HCT116 (cell line): ENCODE data around the gene PDZRN4. TPM values are rescaled to one million over a fixed set of nuclear protein-coding genes. Genes with fewer than 3 reads are reported as not detected.

Experiments
- ATAC-seq: fragments of 200-7000 bp; cut with Tn5 transposase; 2 replicates; pipeline ENCODE4 v1.9.1; 2020; ENCODE audit warnings: mild to moderate bottlenecking, moderate library complexity
- BruUV-seq: library from RNA; stranded (reverse); fragments of 400-500 nt; replicated peaks from 2 replicates; lab custom pipeline; 2021; lab: Mats Ljungman, UMichigan
- CTCF ChIA-PET: fragments of 300-600 bp; sonication (Branson Sonifier 250); formaldehyde crosslinking; loops from one replicate; lab custom pipeline; 2021; ENCODE audit warnings: antibody characterized with exemption; lab: Charles Lee
- POLR2A ChIA-PET: fragments of 300-600, 350-600 bp; sonication (Branson Sonifier 250); formaldehyde crosslinking; loops from one replicate; lab custom pipeline; 2021; ENCODE audit warnings: antibody characterized with exemption; lab: Charles Lee
- RAD21 ChIA-PET, 2 experiments: fragments of 300-600 bp; sonication (Branson Sonifier 250); formaldehyde crosslinking; loops; one replicate each; lab custom pipeline; 2023; ENCODE audit warnings: low total read pairs in 2 of 2; ENCODE audit not compliant: uncharacterized antibody in 2 of 2, unreplicated experiment in 2 of 2, low non-redundant PET in 1 of 2; lab: Charles Lee
- DNase-seq: peaks from one replicate; pipeline ENCODE4 v3.0.0-alpha.2; 2010; ENCODE audit warnings: low read depth, low spot score
- H2AFZ ChIP-seq: fragments of 200-600 bp; shearing (Covaris generic), sonication (generic); 2 replicates; pipeline ENCODE4 v1.6.1; 2017; ENCODE audit warnings: low read depth, mixed run types, mixed read lengths, antibody characterized with exemption, low read length; ENCODE audit not compliant: poor library complexity, severe bottlenecking
- H3K27ac ChIP-seq: 2 replicates; pipeline ENCODE4 v1.5.1; 2012; ENCODE audit warnings: low read depth, low read length
- H3K27me3 ChIP-seq: fragments of 200-600 bp; sonication (generic); 2 replicates; pipeline ENCODE4 v1.6.1; 2016; ENCODE audit warnings: mixed run types, low read length, mixed read lengths; ENCODE audit not compliant: insufficient read depth
- H3K36me3 ChIP-seq, 2 experiments: fragments of 200-500 bp in 1 of 2; fragments of 200-600 bp in 1 of 2; sonication (Bioruptor generic) in 1 of 2; sonication (generic) in 1 of 2; 2 replicates each; pipeline versions ENCODE4 v1.5.1 to v1.6.1; 2014 to 2016; ENCODE audit warnings: low read length in 2 of 2, inconsistent platforms in 1 of 2, mixed read lengths in 1 of 2, mixed run types in 1 of 2; ENCODE audit not compliant: insufficient read depth in 2 of 2, control insufficient read depth in 1 of 2
- H3K4me1 ChIP-seq, 2 experiments: fragments of 200-600 bp in 1 of 2; sonication (generic) in 1 of 2; 2 replicates each; pipeline versions ENCODE4 v1.5.1 to v1.6.1; 2012 to 2017; ENCODE audit warnings: low read length in 2 of 2, inconsistent platforms in 1 of 2, mild to moderate bottlenecking in 1 of 2, mixed read lengths in 1 of 2, mixed run types in 1 of 2, moderate library complexity in 1 of 2; ENCODE audit not compliant: insufficient read depth in 2 of 2, control insufficient read depth in 1 of 2
- H3K4me2 ChIP-seq: fragments of 200-600 bp; sonication (generic); 2 replicates; pipeline ENCODE4 v1.6.1; 2017; ENCODE audit warnings: mixed run types, low read length, mixed read lengths
- H3K4me3 ChIP-seq, 2 experiments: fragments of 200-600 bp in 1 of 2; sonication (generic) in 1 of 2; replicated peaks in 1 of 2; 2 replicates each; pipeline ENCODE4 v1.5.1; 2011 to 2016; ENCODE audit warnings: low read length in 2 of 2, control low read depth in 1 of 2, low read depth in 1 of 2, mild to moderate bottlenecking in 1 of 2, mixed read lengths in 1 of 2, mixed run types in 1 of 2
- H3K79me2 ChIP-seq: fragments of 200-600 bp; sonication (generic); 2 replicates; pipeline ENCODE4 v1.6.1; 2017; ENCODE audit warnings: mild to moderate bottlenecking, mixed run types, low read length, moderate library complexity, mixed read lengths; ENCODE audit not compliant: insufficient read depth
- H3K9ac ChIP-seq: fragments of 200-600 bp; sonication (generic); 2 replicates; pipeline ENCODE4 v1.6.1; 2016; ENCODE audit warnings: low read length, mixed read lengths
- H3K9me2 ChIP-seq: fragments of 200-600 bp; sonication (generic), shearing (Covaris generic); 2 replicates; pipeline ENCODE4 v1.6.1; 2017; ENCODE audit warnings: mixed run types, mild to moderate bottlenecking, moderate library complexity; ENCODE audit not compliant: insufficient read depth
- H3K9me3 ChIP-seq, 2 experiments: fragments of 200-500 bp in 1 of 2; fragments of 200-600 bp in 1 of 2; sonication (Bioruptor generic) in 1 of 2; sonication (generic) in 1 of 2; 2 replicates each; pipeline ENCODE4 v1.6.1; 2014 to 2017; ENCODE audit warnings: low read length in 2 of 2, mixed read lengths in 2 of 2, inconsistent platforms in 1 of 2, low read depth in 1 of 2, mild to moderate bottlenecking in 1 of 2, mixed run types in 1 of 2, moderate library complexity in 1 of 2; ENCODE audit not compliant: control insufficient read depth in 1 of 2, insufficient read depth in 1 of 2
- H4K20me1 ChIP-seq: fragments of 200-600 bp; sonication (generic), shearing (Covaris generic); 2 replicates; pipeline ENCODE4 v1.6.1; 2017; ENCODE audit warnings: mixed run types, mild to moderate bottlenecking, moderate library complexity; ENCODE audit not compliant: insufficient read depth
- CBX3 ChIP-seq: IDR thresholded peaks from 2 replicates; pipeline ENCODE4 v1.6.1; 2012; ENCODE audit warnings: low read depth
- CEBPB ChIP-seq: IDR thresholded peaks from 2 replicates; pipeline ENCODE4 v1.6.1; 2012; ENCODE audit warnings: low read depth
- EGR1 ChIP-seq: IDR thresholded peaks from 2 replicates; pipeline ENCODE4 v1.6.1; 2012; ENCODE audit warnings: low read depth
- ELF1 ChIP-seq: IDR thresholded peaks from 2 replicates; pipeline ENCODE4 v1.6.1; 2012; ENCODE audit warnings: low read depth, borderline replicate concordance
- EZH2 ChIP-seq: fragments of 200-600 bp; sonication (generic); IDR thresholded peaks from 2 replicates; pipeline ENCODE4 v1.6.1; 2017; ENCODE audit warnings: antibody characterized with exemption, mixed run types
- EZH2phosphoT487 ChIP-seq: fragments of 200-600 bp; IDR thresholded peaks from 2 replicates; pipeline ENCODE4 v1.6.1; 2018; ENCODE audit warnings: antibody characterized with exemption, borderline replicate concordance
- FOSL1 ChIP-seq: IDR thresholded peaks from 2 replicates; pipeline ENCODE4 v1.6.1; 2012; ENCODE audit warnings: low read depth
- JUND ChIP-seq: IDR thresholded peaks from 2 replicates; pipeline ENCODE4 v1.6.1; 2012
- POLR2A ChIP-seq: IDR thresholded peaks from 2 replicates; pipeline ENCODE4 v1.7.0; 2011; ENCODE audit warnings: borderline replicate concordance; ENCODE audit not compliant: insufficient read depth, insufficient read length; ENCODE audit errors: extremely low read depth
- RAD21 ChIP-seq: IDR thresholded peaks from 2 replicates; pipeline ENCODE4 v1.6.1; 2012; ENCODE audit warnings: low read depth, mild to moderate bottlenecking
- SIN3A ChIP-seq: IDR thresholded peaks from 2 replicates; pipeline ENCODE4 v1.6.1; 2012; ENCODE audit warnings: low read depth
- SP1 ChIP-seq: IDR thresholded peaks from 2 replicates; pipeline ENCODE4 v1.6.1; 2012; ENCODE audit warnings: low read depth
- SRF ChIP-seq: IDR thresholded peaks from 2 replicates; pipeline ENCODE4 v1.6.1; 2012; ENCODE audit warnings: low read depth
- TCF7L2 ChIP-seq: IDR thresholded peaks from 2 replicates; pipeline ENCODE4 v1.7.0; 2011; ENCODE audit warnings: borderline replicate concordance, inconsistent platforms; ENCODE audit not compliant: insufficient read depth, insufficient read length; ENCODE audit errors: extremely low read depth
- ZFX ChIP-seq: fragments of 450-650 bp; IDR thresholded peaks from 2 replicates; pipeline ENCODE4 v1.6.1; 2017
- ZNF274 ChIP-seq: fragments of 200-500 bp; sonication (Bioruptor generic); IDR thresholded peaks from 2 replicates; pipeline ENCODE4 v1.6.1; 2014; ENCODE audit warnings: mild to moderate bottlenecking, low read depth, low read length, inconsistent platforms
- intact Hi-C: fragments of 100-400 bp; cut with micrococcal nuclease; formaldehyde crosslinking; loops from 2 replicates; pipeline ENCODE4 v1.10.0; 2022
- total RNA-seq: library from RNA; stranded (reverse); gene quantifications from one replicate; pipeline ENCODE4 v1.2.1, GENCODE V29; 2021; ENCODE audit not compliant: unreplicated experiment
- TF ChIP-seq, protein P1 (sequence below): IDR thresholded peaks from 2 replicates; pipeline ENCODE4 v1.6.1; 2012
- TF ChIP-seq, protein P2 (sequence below): IDR thresholded peaks from 2 replicates; pipeline ENCODE4 v1.6.1; 2012
- TF ChIP-seq, protein P3 (sequence below): IDR thresholded peaks from 2 replicates; pipeline ENCODE4 v1.6.1; 2012; ENCODE audit warnings: low read depth

PDZRN4 gene
- total RNA-seq, 1 experiment from 2014 or later: not detected

DNA sequence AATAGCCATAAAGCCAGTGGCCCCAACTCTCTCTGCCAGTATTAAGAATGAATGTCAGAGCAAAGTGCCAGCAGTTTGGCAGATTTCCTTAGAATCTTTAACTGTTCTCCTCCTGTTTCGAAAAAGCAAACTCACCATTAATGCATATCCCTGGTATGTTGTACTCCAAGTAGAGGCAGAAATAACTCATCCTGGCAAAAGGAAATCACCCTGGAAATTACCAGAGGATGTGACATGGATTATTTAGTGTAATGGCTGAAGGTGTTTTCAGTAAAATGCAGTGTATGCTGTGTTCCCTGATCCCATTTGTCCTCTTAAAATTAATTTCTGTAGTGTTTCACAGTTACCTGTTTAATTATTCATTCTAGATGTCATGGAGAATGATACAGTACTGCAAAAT is 105.3 kb downstream of the PDZRN4 start (continued):
- TF ChIP-seq TCF7L2 (no peak), SRF (no peak), SP1 (no peak), ZFX (no peak)

DNA sequence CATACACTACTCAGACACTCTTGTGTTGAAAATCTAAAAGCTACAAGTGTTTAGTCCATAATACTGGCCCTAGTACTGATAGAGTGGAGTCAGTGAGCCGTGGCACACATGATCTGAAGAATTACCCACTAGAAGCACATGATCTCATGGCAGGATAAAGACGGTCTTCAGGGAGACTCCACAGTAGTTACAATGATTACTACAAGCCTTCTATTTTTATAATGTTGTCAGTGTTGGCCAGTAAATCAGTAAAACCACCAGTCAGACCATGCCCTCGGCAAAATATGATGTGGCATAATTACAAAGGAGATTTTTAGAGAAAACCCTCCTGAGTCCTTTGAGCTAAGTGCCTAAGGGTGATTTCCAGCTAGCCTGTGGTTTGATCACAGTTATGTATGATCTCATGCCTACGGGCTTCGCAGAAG is 114.9 kb downstream of the PDZRN4 start:
- Histone ChIP-seq H2AFZ (no peak overlapping the region), H3K4me1 (no peaks in the 10 kb centered on the region), H3K27ac (no peak overlapping the region), H3K36me3 (no peaks in the 10 kb centered on the region), H4K20me1 (no peaks in the 10 kb centered on the region), H3K9ac (no peak overlapping the region), H3K79me2 (no peaks in the 10 kb centered on the region), H3K4me3 (no peak overlapping the region), H3K4me2 (no peak overlapping the region), H3K27me3 (no peaks in the 10 kb centered on the region), H3K9me2 (no peaks in the 10 kb centered on the region), H3K9me3 (no peaks in the 10 kb centered on the region)
- RAD21 ChIA-PET: no interaction called here
- no TSS peak for BruUV-seq
- intact Hi-C loops: no loop called here
- no peak for ATAC-seq
- no peak for DNase-seq
- POLR2A ChIA-PET: no interaction called here
- TF ChIP-seq CEBPB: no peak
- no peak for TF ChIP-seq CBX3
- TF ChIP-seq, protein P1, sequence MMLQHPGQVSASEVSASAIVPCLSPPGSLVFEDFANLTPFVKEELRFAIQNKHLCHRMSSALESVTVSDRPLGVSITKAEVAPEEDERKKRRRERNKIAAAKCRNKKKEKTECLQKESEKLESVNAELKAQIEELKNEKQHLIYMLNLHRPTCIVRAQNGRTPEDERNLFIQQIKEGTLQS: no peak
- no peak for TF ChIP-seq RAD21
- TF ChIP-seq, protein P2, sequence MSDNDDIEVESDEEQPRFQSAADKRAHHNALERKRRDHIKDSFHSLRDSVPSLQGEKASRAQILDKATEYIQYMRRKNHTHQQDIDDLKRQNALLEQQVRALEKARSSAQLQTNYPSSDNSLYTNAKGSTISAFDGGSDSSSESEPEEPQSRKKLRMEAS: no peak
- no peak for TF ChIP-seq SP1
- TF ChIP-seq EZH2phosphoT487: no peak
- no peak for TF ChIP-seq FOSL1
- no peak for TF ChIP-seq SRF
- no peak for TF ChIP-seq JUND
- TF ChIP-seq ELF1: no peak
- TF ChIP-seq, protein P3, sequence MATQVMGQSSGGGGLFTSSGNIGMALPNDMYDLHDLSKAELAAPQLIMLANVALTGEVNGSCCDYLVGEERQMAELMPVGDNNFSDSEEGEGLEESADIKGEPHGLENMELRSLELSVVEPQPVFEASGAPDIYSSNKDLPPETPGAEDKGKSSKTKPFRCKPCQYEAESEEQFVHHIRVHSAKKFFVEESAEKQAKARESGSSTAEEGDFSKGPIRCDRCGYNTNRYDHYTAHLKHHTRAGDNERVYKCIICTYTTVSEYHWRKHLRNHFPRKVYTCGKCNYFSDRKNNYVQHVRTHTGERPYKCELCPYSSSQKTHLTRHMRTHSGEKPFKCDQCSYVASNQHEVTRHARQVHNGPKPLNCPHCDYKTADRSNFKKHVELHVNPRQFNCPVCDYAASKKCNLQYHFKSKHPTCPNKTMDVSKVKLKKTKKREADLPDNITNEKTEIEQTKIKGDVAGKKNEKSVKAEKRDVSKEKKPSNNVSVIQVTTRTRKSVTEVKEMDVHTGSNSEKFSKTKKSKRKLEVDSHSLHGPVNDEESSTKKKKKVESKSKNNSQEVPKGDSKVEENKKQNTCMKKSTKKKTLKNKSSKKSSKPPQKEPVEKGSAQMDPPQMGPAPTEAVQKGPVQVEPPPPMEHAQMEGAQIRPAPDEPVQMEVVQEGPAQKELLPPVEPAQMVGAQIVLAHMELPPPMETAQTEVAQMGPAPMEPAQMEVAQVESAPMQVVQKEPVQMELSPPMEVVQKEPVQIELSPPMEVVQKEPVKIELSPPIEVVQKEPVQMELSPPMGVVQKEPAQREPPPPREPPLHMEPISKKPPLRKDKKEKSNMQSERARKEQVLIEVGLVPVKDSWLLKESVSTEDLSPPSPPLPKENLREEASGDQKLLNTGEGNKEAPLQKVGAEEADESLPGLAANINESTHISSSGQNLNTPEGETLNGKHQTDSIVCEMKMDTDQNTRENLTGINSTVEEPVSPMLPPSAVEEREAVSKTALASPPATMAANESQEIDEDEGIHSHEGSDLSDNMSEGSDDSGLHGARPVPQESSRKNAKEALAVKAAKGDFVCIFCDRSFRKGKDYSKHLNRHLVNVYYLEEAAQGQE: no peak
- TF ChIP-seq EGR1: no peak
- no peak for TF ChIP-seq ZFX
- no peak for TF ChIP-seq EZH2
- TF ChIP-seq SIN3A: no peak
- no peak for TF ChIP-seq ZNF274
- no peak for TF ChIP-seq TCF7L2
- no peak for TF ChIP-seq POLR2A
- CTCF ChIA-PET: no interaction called here
